CD1c-positive myeloid dendritic cell (primary cell): ENCODE measurements around the gene MTUS2.

ENCODE experiments used
- DNase-seq: peaks from one replicate; pipeline ENCODE4 v3.0.0-alpha.2; 2016; ENCODE audit errors: extremely low spot score

Gene MTUS2

DNA sequence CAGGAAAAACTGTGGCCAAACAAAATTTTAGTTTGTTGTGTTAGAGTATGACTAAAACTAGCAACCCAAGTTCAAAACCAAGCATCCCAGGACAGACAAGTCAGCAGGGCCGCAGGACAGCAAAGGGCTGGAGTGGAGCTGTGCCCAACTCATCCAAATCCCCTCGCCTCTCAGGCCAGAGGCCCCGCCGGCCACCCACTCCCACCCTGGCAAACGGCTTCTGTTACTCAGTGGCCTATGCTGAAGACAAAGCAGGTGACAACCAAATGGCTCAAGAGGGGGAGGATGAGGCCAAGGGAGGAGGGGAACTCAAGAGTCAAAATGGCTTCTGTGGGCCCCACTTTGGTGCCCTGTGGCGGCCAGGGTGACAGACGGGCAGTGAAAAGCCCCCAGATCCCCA lies 705.6 kb downstream of the MTUS2 start:
- no peak for DNase-seq

DNA sequence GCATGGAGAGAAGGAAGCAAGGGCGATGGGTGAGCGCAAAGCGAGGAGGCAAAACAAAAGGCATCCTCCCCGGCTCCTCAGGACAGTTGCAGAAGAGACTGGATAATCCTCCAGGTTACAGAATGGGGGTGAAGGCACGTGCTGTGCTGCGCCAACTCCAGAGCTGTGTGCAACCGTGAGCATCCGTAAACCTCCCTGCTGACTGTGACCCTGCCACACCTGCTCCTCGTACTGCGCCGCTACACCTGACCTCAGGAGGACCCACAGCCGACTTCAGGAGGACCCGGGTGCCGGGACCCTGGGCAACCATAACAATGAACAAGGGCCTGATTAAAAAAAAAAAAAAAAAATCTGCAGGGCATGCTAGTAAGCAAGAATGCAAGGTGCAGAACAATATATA lies 706.6 kb downstream of the MTUS2 start:
- no peak for DNase-seq

- no peak for DNase-seq
These were observed 707.4 kb downstream of the MTUS2 start for GRCh38 chr13:29527511-29527910.

DNA sequence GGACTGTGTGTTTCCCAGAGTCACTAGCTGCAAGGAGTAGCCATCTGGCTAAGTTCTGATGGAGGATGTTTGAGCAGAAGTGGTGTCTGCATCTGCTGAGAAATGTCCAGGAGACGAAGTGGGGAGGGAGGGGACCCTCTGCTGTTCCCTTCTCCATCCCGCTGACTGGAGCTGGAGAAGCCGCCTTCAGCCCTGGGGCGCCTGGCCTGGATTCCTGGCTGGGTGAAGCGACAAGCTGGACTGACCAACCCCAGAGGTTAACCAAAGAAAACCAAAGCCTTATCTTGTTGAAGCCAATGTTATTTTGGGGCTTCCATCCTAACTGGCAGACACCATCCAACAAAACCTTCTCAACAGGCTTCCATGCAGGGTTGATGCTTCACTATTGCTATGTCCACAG lies 707.8 kb downstream of the MTUS2 start:
- DNase-seq = no peak

- no peak for DNase-seq
These were observed 709.6 kb downstream of the MTUS2 start for GRCh38 chr13:29529754-29530153.

DNA sequence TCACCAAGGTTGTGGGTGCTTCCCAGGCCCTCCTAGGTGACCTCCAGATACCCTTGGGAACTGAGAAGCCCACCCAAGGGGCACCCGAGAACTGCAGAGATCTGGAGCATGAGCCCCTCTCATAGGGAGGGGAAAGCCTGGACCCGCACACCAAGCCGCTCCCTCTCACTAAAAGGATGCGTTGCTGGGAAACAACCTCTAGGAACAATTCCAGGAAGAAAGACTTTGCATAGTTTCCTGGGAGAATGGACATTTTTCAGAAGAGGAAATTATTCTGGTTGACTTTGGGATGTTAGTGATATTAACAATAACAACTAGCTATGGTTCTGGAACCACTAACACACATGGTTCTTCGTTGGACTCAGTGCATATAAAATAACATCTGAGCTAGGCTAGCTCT lies 710.8 kb downstream of the MTUS2 start:
- DNase-seq = no peak

DNA sequence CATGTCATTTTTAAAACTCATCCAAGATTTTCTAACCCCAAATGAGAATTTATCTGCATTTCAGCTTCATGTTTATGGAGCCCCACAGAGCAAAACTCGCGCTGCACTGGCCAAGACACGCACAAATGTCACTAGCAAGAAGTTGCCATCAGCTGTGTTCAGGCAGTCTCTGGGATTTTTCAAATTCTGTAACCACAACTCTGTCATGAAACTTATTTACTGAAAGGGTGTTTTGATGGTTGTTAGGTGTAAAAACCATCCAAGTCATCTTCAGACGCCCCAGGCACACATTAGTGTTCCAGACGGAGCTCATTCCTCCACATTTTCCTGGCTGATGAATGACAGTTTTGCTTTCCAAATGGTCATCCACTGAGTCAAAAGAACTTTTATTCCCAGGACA lies 712.0 kb downstream of the MTUS2 start:
- no peak for DNase-seq

DNA sequence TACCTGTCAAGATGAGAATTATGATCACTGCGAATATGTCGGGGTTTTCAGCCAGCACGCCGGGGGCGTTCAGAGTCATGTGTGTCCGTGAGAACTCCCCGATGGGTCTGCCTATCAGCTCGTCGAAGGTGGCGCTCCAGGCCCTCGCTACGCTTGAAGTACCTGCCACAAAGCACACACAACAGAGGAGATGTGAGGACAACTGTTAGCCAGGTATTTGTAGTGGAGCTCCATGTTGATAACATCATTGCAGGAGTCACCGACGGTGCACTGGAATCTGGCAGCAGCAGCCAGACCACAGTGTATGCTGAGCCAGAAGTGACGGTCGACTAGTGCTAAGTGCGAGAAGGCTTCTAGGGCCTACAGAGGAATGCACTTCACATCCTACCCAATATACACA lies 712.7 kb downstream of the MTUS2 start:
- no peak for DNase-seq

GRCh38 chr13:29534083-29534482 lies 713.9 kb downstream of the MTUS2 start:
- no peak for DNase-seq

DNA sequence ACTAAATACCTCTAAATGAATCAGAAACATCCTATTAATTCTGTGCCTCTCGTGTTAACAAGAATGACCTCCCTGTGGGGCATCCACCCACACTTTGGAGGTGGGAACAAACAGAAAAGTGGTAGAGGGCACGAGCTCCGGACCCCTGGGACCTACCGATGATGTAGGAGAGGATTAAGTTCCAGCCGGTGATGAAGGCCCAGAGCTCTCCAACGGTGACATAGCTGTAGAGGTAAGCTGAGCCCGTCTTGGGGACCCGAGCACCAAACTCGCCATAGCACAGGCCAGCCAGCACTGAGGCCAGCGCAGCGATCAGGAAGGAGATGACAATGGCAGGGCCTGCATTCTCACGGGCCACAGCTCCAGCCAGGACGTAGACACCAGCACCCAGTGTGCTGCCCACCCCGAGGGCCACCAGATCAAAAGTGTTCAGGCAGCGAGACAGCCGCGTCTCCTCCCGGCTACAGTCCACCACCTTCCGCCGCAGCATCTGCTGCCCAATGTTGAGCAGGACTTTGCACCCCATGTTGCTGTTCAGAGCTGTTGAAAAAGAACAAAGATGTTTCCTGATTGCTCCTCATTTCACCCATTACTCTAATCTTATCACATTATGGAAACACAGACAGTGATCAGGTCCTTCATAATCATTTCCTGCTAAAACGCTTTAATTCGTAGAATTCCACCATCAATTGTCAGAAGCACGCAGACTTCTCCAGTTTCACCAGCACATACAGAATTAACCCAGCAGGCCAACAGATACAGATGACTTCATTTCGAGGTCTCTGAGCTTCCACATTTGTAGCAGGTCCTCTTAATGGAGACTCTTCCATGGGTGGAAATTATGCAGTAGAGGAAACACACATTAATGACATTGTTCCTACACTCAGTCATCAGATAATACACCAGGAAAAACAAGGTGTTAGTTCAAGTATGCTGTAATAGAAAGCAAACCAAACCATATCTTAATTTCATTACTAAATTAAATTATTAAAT lies 715.8 kb downstream of the MTUS2 start:
- DNase-seq = no peak

DNA sequence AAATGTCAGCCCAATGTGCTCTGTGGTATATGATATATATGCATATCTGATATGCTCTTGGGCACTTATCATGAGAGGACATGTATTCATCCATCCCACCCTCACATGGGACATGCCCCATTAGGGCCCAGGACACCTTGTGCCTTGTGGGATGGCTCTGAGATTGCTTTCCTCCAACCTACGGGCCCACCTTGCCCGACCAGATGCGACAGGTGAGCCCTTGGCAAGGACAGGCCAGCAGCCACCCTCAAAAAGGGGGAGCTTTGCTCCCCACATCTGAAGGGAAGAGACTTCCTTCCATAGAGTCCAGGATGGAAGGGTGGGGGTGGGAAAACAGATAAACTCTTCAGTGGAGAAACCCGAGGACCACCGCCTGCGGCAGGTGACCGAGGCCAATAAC lies 716.7 kb downstream of the MTUS2 start:
- DNase-seq = no peak

DNA sequence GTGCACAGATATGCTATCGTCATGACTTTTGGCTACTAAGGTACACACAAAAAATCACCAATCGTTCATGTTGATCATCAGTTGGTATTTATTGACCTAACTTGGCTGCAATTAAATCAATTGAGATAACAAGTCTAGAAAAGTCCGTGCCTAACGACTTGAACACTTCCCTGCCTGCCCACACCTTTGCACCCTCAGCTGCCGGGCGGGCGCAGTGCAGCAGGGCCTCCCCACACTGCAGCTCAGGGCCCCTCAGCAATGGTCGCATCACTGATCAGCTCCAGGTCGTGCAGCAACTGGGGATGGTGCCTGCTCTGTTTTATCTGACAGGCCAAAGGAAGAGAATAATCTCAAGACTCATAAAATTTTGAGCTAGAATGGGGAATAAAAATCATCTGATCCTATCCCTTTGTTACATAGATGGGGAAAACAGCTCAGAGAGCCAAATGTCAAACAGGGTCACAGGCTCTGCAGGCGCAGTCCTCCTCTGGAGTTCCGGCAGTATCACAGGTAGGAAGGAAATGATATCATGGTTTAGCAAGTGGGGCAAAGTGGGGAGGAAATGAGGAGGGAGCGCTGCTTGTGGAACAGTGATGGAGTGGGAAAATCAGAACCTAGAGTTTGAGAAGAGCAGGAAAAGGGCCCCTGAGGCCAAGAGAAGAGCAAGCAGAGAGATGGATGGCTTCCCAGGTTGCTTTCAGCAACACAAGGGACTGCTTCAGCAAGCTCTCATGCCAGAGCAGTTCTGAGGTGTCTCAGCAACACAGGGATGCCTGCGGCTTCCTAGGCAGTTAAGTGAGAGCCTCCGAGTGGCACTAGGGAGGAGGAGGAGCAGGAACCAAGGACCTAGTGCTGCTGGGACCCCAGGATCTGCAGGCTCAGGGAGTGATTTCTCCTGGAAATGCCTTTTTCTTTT lies 717.9 kb downstream of the MTUS2 start:
- no peak for DNase-seq

DNA sequence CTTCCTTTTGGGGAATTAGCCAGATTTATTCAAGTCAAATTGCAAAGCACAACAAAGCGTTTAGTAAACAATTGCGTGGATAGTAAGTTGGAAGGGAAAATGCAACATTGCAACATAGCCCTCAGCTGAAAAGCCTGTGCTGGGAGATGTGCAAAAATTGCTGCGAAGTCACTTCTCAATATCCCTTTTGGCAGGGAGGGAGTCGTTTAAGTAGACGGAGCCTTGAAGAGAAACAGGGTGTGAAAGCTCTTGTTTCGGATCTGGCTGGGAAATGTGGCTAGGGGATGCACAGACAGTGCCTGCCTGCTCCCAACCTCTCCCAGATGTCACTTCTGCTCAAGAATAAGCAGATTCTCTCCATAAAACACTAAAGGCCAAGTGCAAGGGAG lies 718.5 kb downstream of the MTUS2 start:
- no peak for DNase-seq

- DNase-seq = no peak
These were observed 719.7 kb downstream of the MTUS2 start for GRCh38 chr13:29539856-29540255.

DNA sequence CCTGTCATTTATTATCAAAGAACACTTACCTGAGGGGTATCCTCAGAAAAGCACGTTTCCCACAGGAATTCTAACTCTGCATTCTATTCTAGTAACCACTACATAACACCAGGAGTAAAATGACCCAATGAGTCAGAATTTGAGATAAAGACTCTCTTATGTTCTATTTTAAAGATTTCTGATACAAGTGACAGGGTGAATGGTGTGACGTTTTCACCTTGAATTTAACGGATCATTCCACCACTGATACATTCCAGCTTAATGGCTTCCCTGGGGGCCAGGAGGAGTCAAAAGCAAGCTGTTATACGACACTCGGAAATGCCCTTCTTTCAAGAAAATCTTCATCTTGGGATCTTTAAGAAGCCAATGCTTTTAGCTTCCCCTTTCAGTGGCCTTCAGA lies 720.2 kb downstream of the MTUS2 start:
- DNase-seq = no peak

DNA sequence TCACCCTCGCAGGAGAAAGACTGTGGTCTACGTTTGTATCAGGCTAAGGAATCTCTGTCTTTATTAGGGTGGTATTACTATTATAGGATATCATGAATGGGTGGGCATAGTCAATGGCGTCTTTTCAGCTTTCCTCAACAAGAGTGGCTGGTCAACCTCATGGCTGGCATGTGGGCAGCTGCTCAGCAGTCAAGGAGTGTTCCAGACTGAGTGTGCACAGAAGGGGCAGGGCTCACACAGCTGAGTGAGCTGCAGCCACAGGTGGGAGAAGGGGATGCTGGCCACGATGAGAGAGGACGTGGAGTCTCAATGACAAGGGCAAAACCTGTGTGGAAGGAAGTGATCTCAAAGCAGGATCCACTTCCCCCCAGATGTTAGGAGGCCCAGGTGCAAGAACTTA lies 720.7 kb downstream of the MTUS2 start:
- DNase-seq = no peak

- DNase-seq = no peak
These were observed 721.3 kb downstream of the MTUS2 start for GRCh38 chr13:29541400-29541799.

DNA sequence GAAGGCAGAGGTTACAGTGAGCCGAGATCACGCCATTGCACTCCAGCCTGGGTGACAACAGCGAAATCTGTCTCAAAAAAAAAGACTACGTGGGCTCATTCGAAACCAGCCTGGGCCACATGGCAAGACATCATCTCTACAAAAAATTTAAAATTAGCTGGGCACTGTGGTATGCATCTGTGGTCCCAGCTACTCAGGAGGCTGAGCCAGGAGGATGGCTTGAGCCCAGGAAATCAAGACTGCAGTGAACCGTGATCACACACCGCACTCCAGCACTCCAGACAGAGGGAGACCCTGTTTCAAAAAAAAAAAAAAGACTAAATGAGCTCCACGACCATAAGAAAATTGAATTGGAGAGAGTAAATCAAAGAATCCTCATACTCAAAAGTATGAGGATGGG lies 722.2 kb downstream of the MTUS2 start:
- DNase-seq = no peak

- DNase-seq = no peak
These were observed 723.4 kb downstream of the MTUS2 start for GRCh38 chr13:29543230-29544215.

DNA sequence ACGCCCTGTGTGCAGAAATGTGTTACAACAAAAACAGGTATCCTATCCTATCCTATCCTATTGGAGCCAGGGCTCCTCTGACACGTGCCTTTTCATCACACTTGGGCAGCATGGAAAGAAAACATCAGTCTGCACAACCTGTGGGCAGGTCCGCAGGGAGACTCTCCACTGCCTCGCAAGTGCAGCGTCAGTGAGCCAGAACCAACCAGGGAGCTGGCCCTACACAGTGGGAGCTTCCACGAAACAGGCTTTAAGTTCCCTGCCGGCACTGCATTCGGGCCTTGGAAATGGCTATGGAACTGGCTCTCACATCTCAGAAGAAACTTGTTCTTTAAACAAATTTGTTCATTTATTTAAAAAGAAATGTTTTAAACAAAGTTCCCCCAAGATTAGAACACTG lies 725.8 kb downstream of the MTUS2 start:
- DNase-seq = no peak

DNA sequence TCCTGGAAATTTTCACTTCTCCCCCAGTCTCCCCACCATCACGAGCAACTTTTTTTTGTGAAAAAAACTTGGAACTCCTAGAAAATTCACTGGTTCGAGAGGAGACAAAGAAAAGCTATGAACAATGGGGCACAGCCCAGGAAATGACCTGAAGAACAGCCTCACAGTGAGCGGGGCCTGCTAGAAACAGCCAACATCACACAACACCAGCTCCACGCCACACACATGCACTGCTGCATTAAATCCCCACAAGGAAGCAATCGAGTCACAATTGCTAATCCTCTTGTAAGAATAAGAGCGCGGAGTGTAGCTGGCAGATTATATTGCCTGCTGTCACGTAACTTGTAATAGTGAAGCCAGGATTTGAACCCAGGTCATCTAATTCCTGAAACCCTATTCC lies 726.5 kb downstream of the MTUS2 start:
- DNase-seq = no peak

DNA sequence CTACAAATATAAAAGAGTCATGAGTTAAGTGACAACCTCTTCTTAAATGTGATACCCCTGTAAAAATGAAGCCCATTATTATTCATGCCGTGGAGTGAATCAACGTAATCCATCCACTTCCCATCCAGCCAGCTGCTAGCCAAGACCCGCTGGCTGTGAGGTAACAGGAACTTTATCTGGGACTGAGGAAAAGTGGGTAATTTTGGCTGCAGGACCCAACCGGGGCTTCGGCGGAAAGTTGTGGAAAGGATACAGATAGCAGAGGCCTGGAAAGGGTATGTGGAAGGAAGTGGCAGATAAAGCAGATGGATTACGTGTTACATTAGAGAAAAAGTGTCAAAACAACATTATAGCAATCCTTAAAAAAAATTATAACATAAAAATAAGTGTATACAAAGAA lies 727.0 kb downstream of the MTUS2 start:
- no peak for DNase-seq
